ENCODE measurements around the gene UBE2R2. TPM values are rescaled to one million over a fixed set of nuclear protein-coding genes. Genes with fewer than 3 reads are reported as not detected.
"Not testable (repeated sequence)": the region's sequence is repeated elsewhere in the genome, so short reads cannot be mapped to it uniquely, and the experiment has no call there.

UBE2R2 gene
- total RNA-seq, 1 experiment from 2014 or later = 52.1 TPM

- no peak overlapping the region for H2BK120ac ChIP-seq (ENCODE audit: low read depth, low read length, poor library complexity, severe bottlenecking)
- H3K4me2 ChIP-seq (ENCODE audit: insufficient read depth, insufficient read length, low read length) = no peak overlapping the region
- no peak overlapping the region for H3K9ac ChIP-seq (ENCODE audit: extremely low read depth, insufficient read length, low read length)
- no peak overlapping the region for H2BK15ac ChIP-seq (ENCODE audit: low read depth, low read length)
- Mint-ChIP-seq H3K27me3 (ENCODE audit: low read depth) (peaks cover 14% of the 10 kb centered on the region), H3K9me3 (no peaks in the 10 kb centered on the region), H3K36me3 (ENCODE audit: insufficient read depth in 1 of 3, low read depth in 3 of 3) (no peaks in the 10 kb centered on the region), H3K27ac (no peak overlapping the region), H3K4me3 (no peak overlapping the region), H3K4me1 (peaks cover 8 to 13% of the 10 kb centered on the region in 2 experiments)
- no peak overlapping the region for H2BK20ac ChIP-seq (ENCODE audit: low read depth, low read length, poor library complexity, severe bottlenecking)
- H3K14ac ChIP-seq (ENCODE audit: insufficient read depth, low read length) = no peak overlapping the region
- no peak overlapping the region for H4K8ac ChIP-seq (replicated peaks; ENCODE audit: insufficient read length, low read depth, low read length)
- no peak overlapping the region for H3K56ac ChIP-seq (ENCODE audit: insufficient read length, low read depth, low read length)
- no peak overlapping the region for H2AFZ ChIP-seq (ENCODE audit: low read length)
- H3T11ph ChIP-seq (ENCODE audit: low read length) = no peak overlapping the region
- H3K79me2 ChIP-seq (ENCODE audit: insufficient read depth, low read length) = no peaks in the 10 kb centered on the region
- H3K23me2 ChIP-seq (ENCODE audit: insufficient read length, low read depth, low read length, poor library complexity, severe bottlenecking) = no peaks in the 10 kb centered on the region
- DNase-seq = no peak
- H3K23ac ChIP-seq (ENCODE audit: insufficient read length, low read depth, low read length) = no peak overlapping the region
- no peak overlapping the region for H2BK12ac ChIP-seq (ENCODE audit: insufficient read length, low read depth, low read length)
- H2BK5ac ChIP-seq (ENCODE audit: insufficient read length, low read length) = no peak overlapping the region
- H3K27ac ChIP-seq (ENCODE audit: insufficient read length, low read depth, low read length) = no peak overlapping the region
- H3K9me3 ChIP-seq (ENCODE audit: control insufficient read depth, low read depth, low read length) = no peaks in the 10 kb centered on the region
- no peak overlapping the region for H4K91ac ChIP-seq (ENCODE audit: insufficient read length, low read depth, low read length)
- H4K20me1 ChIP-seq (ENCODE audit: control insufficient read depth, insufficient read depth, insufficient read length) = no peaks in the 10 kb centered on the region
- no peak overlapping the region for H2AK5ac ChIP-seq (ENCODE audit: insufficient read length, low read length)
- H3K27me3 ChIP-seq (ENCODE audit: insufficient read depth, low read length) = no peaks in the 10 kb centered on the region
- H3K79me1 ChIP-seq (ENCODE audit: insufficient read depth, low read depth, low read length, poor library complexity, severe bottlenecking) = no peaks in the 10 kb centered on the region
- no peak overlapping the region for H3K18ac ChIP-seq (ENCODE audit: insufficient read length, low read depth, low read length)
- no peaks in the 10 kb centered on the region; the same call in 1 of the 2 replicates for H3K4me1 ChIP-seq (ENCODE audit: insufficient read depth, low read length)
- no peak overlapping the region for H4K5ac ChIP-seq (ENCODE audit: insufficient read length, low read depth, low read length)
- no CpG with 5 or more reads among the region's 2 CpGs for WGBS (ENCODE audit: extremely low coverage, insufficient read length, low lambda C conversion rate)
- H3K4ac ChIP-seq (ENCODE audit: low read depth, low read length) = no peak overlapping the region
- TF ChIP-seq CTCF (conservative IDR thresholded peaks at IDR 0.05) = no peak
Observed at GRCh38 chr9:33791117-33791516, 25.8 kb upstream of the UBE2R2 start.

GRCh38 chr9:33793496-33793895, 23.5 kb upstream of the UBE2R2 start:
- H3K23ac ChIP-seq (ENCODE audit: insufficient read length, low read depth, low read length); H2BK15ac ChIP-seq (ENCODE audit: low read depth, low read length); H3K56ac ChIP-seq (ENCODE audit: insufficient read length, low read depth, low read length); H4K91ac ChIP-seq (ENCODE audit: insufficient read length, low read depth, low read length); H2AFZ ChIP-seq (ENCODE audit: low read length); H3K9ac ChIP-seq (ENCODE audit: extremely low read depth, insufficient read length, low read length); H4K5ac ChIP-seq (ENCODE audit: insufficient read length, low read depth, low read length); H3K9me3 Mint-ChIP-seq; H3K27ac Mint-ChIP-seq; H3K79me1 ChIP-seq (ENCODE audit: insufficient read depth, low read depth, low read length, poor library complexity, severe bottlenecking); DNase-seq; H2BK5ac ChIP-seq (ENCODE audit: insufficient read length, low read length); H3K14ac ChIP-seq (ENCODE audit: insufficient read depth, low read length); H3T11ph ChIP-seq (ENCODE audit: low read length); H3K4me3 Mint-ChIP-seq; H3K36me3 Mint-ChIP-seq (ENCODE audit: insufficient read depth in 1 of 3, low read depth in 3 of 3); H3K9me3 ChIP-seq (ENCODE audit: control insufficient read depth, low read depth, low read length); H3K27ac ChIP-seq (ENCODE audit: insufficient read length, low read depth, low read length); H2BK12ac ChIP-seq (ENCODE audit: insufficient read length, low read depth, low read length); H3K23me2 ChIP-seq (ENCODE audit: insufficient read length, low read depth, low read length, poor library complexity, severe bottlenecking); H3K27me3 ChIP-seq (ENCODE audit: insufficient read depth, low read length); H3K4ac ChIP-seq (ENCODE audit: low read depth, low read length); H2BK20ac ChIP-seq (ENCODE audit: low read depth, low read length, poor library complexity, severe bottlenecking); H4K20me1 ChIP-seq (ENCODE audit: control insufficient read depth, insufficient read depth, insufficient read length); H3K18ac ChIP-seq (ENCODE audit: insufficient read length, low read depth, low read length); H2BK120ac ChIP-seq (ENCODE audit: low read depth, low read length, poor library complexity, severe bottlenecking); H3K4me1 ChIP-seq (ENCODE audit: insufficient read depth, low read length); H3K79me2 ChIP-seq (ENCODE audit: insufficient read depth, low read length); H2AK5ac ChIP-seq (ENCODE audit: insufficient read length, low read length); H4K8ac ChIP-seq (replicated peaks; ENCODE audit: insufficient read length, low read depth, low read length); H3K4me2 ChIP-seq (ENCODE audit: insufficient read depth, insufficient read length, low read length): not testable (repeated sequence)
- H3K27me3 Mint-ChIP-seq (ENCODE audit: low read depth) = peaks cover 16% of the 10 kb centered on the region
- no CpG with 5 or more reads among the region's 1 CpG for WGBS (ENCODE audit: extremely low coverage, insufficient read length, low lambda C conversion rate)
- peaks cover 20 to 25% of the 10 kb centered on the region in 2 experiments for H3K4me1 Mint-ChIP-seq
